GM18526 (cell line): ENCODE data around the gene RAB11FIP2.

Experiments
- POLR2A ChIP-seq: IDR thresholded peaks from 3 replicates; pipeline ENCODE4 v1.6.1; 2011; ENCODE audit not compliant: insufficient read length; ENCODE audit errors: extremely low read depth

The RAB11FIP2 gene

DNA sequence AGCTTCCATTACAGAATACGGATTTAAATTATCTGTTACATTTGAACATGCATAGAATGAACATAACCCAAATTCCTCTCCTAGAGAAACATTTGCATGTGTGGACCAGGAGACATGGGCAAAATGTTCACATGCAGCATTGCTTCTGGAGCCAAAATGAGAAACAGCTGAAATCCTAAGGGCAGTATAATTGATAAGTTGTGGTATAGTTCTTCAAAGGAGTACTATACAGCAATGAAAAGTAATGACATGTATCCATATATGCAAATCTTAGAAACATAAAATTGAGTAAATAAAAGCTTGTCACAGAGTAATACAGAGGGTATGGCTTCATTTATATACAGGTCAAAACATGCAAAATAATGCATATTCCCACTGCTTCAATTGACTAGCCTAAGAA, 77.1 kb downstream of the RAB11FIP2 start:
- no peak for TF ChIP-seq POLR2A

GRCh38 chr10:117968354-117969182, 78.2 kb downstream of the RAB11FIP2 start:
- no peak for TF ChIP-seq POLR2A

GRCh38 chr10:117967149-117967650, 79.5 kb downstream of the RAB11FIP2 start:
- no peak for TF ChIP-seq POLR2A

DNA sequence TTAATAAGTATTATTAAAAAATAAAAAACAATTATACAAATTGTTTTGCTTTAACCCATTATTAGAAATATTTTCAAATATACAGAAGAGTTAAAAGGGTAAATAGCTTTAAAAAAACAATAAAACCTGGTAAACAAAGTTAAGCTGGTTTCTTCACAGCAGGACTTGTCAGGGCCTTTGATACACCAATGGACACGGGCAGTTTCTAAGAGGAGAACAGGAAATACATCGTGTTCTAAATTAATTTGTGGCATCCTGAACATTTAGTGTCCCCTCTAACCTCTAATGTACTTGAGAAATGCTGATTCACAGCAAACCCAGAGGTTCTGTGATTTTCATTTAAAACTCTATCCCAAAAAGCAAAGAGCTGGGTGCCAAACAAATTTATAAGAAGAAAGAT, 80.8 kb downstream of the RAB11FIP2 start:
- no peak for TF ChIP-seq POLR2A

- TF ChIP-seq POLR2A: no peak
Measured at GRCh38 chr10:117964536-117964935, 82.2 kb downstream of the RAB11FIP2 start.

- no peak for TF ChIP-seq POLR2A
Measured at GRCh38 chr10:117960345-117960935, 86.3 kb downstream of the RAB11FIP2 start.

DNA sequence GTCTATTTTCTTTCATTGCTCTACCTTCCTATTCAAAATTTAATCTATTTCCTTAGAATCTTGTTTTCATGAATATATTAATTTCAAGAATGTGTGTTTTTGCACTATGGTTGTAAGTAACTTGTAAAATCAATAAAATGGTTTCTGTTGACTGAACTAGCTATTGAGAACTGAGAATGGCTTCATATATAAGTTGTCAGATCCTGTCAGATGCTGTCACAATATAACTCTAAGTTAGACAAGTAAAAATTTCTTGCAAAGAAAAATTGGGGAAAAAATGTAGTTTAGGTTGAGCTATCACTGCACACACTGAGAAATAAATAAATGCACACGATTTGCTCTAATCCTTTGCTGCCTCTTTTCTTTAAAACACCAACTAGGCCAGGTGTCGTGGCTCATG, 89.8 kb downstream of the RAB11FIP2 start:
- no peak for TF ChIP-seq POLR2A

GRCh38 chr10:117955176-117955575, 91.6 kb downstream of the RAB11FIP2 start:
- no peak for TF ChIP-seq POLR2A
